OCI-LY3 (cell line): Measurements from ENCODE around the gene ADGRV1.

Experiments used
- EZH2phosphoT487 ChIP-seq: fragments of 200-600 bp; shearing (Covaris generic); IDR thresholded peaks from 2 replicates; pipeline ENCODE4 v1.6.1; 2018; ENCODE audit warnings: antibody characterized with exemption, mixed run types, low read depth
- TF ChIP-seq, protein P1 (sequence below): fragments of 200-600, 300-600 bp; sonication (generic); IDR thresholded peaks from 2 replicates; pipeline ENCODE4 v1.5.1; 2014; ENCODE audit warnings: antibody characterized with exemption, low read length, low read depth

- TF ChIP-seq, protein P1, sequence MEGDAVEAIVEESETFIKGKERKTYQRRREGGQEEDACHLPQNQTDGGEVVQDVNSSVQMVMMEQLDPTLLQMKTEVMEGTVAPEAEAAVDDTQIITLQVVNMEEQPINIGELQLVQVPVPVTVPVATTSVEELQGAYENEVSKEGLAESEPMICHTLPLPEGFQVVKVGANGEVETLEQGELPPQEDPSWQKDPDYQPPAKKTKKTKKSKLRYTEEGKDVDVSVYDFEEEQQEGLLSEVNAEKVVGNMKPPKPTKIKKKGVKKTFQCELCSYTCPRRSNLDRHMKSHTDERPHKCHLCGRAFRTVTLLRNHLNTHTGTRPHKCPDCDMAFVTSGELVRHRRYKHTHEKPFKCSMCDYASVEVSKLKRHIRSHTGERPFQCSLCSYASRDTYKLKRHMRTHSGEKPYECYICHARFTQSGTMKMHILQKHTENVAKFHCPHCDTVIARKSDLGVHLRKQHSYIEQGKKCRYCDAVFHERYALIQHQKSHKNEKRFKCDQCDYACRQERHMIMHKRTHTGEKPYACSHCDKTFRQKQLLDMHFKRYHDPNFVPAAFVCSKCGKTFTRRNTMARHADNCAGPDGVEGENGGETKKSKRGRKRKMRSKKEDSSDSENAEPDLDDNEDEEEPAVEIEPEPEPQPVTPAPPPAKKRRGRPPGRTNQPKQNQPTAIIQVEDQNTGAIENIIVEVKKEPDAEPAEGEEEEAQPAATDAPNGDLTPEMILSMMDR = no peak
- no peak for TF ChIP-seq EZH2phosphoT487
These were observed 512.4 kb downstream of the ADGRV1 start for GRCh38 chr5:91070761-91071550.
